Skin epidermis (tissue), 12 donors: ENCODE results near the gene AGPAT1.

Experiments
- H3K27ac ChIP-seq, 21 experiments: fragments of 200-600 bp; sonication (generic) in 11 of 21; one replicate each; pipeline ENCODE4 v1.5.0; 2020; ENCODE audit warnings: mild to moderate bottlenecking in 3 of 21, inconsistent platforms in 2 of 21, moderate library complexity in 2 of 21
- H3K4me3 ChIP-seq, 7 experiments: fragments of 200-600 bp; sonication (generic) in 2 of 7; one replicate each; pipeline ENCODE4 v1.5.0; 2020; ENCODE audit warnings: inconsistent platforms in 2 of 7, mild to moderate bottlenecking in 2 of 7, moderate library complexity in 1 of 7

Gene AGPAT1

DNA sequence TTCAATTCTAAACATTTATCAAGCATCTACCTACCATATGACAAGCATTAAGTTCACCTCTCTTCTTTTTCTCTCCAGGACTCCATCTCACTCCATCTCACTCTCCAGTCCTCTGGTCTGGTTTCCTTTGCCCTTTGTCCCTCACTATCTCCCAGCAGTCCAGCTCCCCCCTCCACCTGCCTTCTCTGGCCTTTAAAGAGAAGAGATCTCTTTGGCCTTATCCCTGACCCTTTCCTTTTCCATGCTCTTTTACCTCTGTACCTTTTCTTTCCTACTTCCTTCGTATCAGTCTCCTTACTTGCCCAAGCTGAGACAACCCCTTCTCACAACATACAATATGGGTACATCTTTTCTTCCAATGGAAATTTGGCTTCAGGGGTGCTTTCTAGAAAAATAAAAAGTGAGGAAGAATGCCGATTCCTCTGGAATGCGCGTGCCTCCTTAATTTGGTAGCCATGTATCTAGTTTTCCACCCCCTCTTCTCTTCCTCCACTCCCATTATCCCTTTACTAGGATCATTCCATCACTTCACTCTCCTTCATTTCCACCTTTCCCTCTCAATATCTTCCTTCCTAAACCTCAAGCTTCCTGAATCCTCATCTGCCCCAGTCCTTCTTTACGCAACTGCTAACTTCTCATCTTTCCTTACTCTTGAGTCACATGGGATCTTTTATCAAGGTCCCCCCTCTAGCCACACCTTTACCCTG, 745 bp upstream of the AGPAT1 start:
- peak overlapping the region; percentile 64 to 93 (median 80) for H3K4me3 ChIP-seq

DNA sequence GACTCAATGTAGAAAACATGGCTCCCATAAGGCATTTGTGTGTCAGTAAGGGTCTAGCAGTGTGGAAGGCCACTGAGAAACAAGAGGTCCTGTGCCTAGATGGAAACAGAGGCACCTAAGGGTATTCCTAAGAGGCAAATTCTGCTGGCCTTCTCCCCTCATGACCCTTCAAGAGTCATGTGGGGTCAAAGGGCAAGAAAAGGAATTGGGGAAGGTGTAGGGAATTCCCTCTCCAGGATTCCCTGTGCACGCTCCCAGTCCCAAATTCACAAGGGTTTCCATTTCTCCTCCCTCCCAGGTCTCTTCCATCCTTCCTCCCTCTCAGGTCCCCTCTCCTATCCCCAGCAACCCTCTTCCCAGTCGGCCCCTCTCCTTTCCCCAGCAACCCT, 568 bp downstream of the AGPAT1 start:
- Histone ChIP-seq H3K4me3 (peak overlapping the region; percentile 64 to 93 (median 80)), H3K27ac (peak overlapping the region; percentile 72 to 99 (median 93))

More for the DNA sequence above, 745 bp upstream of the AGPAT1 start:
- H3K27ac ChIP-seq, result peak overlapping the region in 20 of 21 experiments; percentile 68 to 99 (median 93)

DNA sequence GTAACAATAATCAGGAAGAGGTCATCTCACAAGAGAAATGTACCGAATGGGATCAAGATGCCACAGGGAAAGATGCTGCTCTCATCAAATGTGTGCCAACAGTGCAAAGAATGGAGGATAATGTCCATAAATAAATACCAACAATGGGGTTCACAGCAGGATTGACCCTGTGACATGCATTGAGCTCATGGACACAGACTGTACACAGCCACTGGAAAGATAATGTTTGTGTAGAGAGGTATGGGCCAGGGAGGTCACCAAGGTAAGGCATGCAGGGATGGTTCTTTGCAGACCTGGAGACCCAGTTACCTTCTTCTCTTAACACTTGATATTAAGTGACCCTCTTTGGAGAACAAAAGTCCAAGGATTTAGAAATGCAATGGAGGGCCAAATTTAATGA, 1.5 kb downstream of the AGPAT1 start:
- no peak overlapping the region for H3K4me3 ChIP-seq
- H3K27ac ChIP-seq, result no peak overlapping the region

DNA sequence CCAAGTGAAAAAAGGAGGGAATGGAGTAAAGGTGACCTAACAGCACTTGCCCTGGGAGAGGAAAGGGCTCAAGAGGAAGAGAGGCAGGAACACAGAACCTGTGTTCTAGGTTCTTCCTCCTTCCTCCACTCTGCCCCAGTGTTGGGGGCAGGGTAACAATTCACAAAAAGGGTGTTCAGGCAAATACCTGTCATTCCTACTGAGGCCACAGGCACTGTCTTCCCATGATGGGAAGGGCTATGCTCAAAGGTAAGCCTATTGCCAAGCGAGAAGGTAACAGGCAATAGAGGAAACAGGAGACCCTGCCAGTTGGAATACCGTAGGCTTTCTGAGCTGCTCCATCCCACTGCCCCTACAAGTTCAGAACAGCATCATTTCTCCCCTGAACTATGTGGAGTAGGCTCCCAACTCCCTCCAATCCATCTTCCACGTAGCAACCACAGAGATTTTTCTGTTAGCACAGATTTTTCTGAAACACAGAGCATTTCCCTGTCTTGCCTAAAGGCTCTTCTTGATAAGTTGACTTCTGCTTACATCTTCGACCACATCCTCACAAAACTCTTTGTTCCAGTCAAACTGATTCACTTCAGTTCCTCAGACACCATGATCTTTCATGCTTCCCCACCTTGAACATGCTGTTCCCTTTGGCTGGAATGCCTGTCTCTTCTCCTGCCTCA, 2.7 kb downstream of the AGPAT1 start:
- H3K27ac ChIP-seq, result peak overlapping the region in 10 of 21 experiments; percentile 8 to 53 (median 24)
- H3K4me3 ChIP-seq, result no peak overlapping the region

DNA sequence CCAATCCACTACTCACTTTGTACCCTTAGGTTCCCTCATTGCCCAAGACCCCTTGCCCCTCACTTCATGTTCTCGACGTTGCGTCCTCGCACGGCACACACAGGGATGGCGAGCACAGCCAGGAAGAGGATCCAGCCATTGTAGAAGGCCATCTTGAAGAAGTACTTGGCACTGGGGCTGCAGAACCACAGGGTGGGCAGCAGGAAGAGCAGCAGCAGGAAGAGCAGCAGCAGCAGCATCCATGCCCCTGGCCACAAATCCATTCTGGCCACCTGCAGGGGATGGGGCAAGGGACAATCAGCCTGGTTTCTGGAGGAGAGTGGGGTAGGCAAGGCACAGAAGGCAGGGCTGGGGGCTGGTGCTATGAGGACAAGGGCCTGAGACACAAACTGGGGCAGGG, 4.7 kb downstream of the AGPAT1 start:
- Histone ChIP-seq H3K4me3 (no peak overlapping the region), H3K27ac (no peak overlapping the region)

DNA sequence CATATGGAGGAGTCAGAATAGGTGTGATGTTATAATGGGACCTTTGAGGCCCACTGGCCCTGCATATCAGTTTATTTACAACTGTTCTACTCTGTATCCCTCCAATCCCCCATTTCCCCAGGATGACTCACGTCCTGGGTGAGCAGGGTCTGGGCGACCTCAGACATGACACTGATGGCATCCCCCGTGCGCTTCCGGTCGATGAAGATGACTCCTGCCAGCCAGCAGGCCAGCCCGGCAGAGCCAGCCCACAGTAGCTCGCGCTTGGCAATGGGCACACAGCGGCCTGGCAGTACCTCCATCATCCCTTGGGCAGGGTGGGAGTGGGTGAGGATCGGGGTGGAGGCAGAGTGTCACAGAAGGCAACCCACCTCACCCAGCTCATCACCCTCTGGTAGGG, 5.6 kb downstream of the AGPAT1 start:
- no peak overlapping the region for H3K27ac ChIP-seq
- H3K4me3 ChIP-seq, result no peak overlapping the region

DNA sequence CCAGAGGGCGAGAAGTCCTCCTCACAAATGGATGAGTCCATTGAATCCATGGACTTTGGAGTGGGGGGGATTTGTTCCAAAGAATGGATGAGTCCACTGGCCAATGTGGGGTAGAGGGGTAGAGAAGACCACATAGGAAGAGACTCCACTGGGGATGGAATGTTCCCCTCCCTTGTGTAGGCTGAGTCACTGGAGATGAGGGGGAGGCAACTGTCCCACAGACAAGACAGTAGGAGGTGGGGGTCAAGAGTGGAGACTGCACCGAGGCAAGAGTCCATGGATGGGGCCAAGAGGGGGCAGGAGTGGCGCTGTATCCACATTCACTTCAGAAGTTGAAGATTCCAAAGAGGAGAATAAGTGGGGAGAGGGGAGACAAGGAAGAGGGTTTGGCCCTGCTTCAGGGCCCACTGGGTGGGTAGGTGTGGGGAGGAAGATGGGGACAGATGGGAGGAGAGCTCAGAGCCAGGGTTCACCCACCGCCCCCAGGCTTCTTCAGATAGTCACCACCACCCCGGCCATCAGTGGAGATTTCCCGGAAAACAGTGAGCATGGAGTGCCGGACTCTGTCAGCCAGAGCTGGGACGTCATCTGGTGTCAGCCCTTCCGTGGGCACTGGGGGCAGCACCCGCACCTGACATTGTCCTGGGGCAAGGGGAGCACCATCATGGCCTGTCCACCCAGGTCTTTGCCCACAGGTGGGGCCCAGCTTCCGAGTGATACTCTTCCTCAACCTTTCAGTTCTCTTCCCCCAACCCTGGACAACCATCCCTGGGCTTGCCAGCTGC, 6.9 kb downstream of the AGPAT1 start:
- Histone ChIP-seq H3K27ac (peak overlapping the region in 1 of 21 experiments; percentile 35), H3K4me3 (no peak overlapping the region)

DNA sequence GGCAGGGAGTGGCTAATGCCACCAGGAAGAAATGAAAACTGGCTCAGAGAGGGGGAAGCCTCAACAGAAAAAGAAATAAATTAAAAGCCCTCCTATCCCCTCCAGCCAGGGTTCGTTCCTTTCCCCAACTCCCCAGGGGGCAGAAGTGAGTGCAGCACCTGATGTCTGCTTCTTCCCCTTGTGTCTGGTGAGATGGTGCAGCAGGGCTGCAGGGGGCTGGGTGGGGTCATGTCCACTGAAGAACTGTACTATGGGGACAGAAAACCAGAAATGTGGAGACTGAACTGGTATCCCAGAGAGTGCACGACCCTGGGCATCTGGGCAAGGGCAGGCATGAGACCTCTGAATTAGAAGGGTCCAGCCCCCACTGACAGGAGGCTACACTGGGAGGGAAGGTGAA, 7.5 kb downstream of the AGPAT1 start:
- Histone ChIP-seq H3K4me3 (no peak overlapping the region), H3K27ac (peak overlapping the region in 1 of 21 experiments; percentile 52)

DNA sequence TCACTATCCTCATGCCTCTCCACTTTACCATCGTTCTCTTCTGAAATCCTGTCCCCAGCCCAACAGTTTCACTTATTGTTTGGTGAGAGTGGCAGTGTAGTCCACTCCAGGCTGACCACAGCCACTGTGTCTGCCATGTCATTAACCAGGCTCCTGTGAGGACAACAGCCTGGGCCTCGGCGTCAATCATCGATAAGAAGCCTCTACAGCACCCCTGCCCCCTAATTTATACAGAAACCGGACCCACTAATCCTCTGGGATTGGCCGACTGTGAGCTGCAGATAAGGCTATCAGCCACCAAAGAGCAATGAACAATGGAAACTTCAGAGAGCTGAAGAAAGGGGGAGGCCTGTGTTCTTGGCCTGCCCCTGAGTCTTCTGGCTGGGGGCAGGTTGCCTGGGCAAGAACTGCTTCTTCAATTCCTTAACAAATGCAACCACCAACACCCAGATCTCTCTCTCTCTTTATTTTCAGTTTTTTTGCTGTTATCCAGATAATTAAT, 8.1 kb downstream of the AGPAT1 start:
- H3K4me3 ChIP-seq, result no peak overlapping the region
- peak overlapping the region in 2 of 21 experiments; percentile 36 to 52 for H3K27ac ChIP-seq

DNA sequence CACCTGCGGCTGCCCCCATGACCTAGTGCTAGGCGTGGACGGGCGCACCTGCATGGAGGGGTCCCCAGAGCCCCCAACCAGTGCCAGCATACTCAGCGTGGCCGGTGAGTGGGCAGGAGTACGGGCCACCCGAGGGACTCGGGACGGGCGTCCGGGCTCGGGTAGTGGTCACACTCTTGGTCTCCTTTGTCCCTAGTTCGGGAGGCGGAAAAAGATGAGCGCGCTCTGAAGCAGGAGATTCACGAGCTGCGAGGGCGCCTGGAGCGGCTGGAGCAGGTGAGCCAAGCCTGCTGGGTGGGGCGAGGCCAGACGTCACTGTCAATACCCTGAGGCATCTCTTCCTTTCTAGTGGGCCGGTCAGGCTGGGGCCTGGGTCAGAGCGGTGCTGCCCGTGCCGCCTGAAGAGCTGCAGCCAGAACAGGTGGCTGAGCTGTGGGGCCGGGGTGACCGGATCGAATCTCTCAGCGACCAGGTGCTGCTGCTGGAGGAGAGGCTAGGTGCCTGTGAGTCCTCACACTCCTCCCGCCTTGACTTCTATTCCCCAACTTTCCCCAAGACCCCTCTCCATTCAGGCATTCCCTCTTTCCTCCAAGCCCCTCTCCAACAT, 8.6 kb downstream of the AGPAT1 start:
- no peak overlapping the region for H3K4me3 ChIP-seq
- peak overlapping the region in 1 of 21 experiments; percentile 36 for H3K27ac ChIP-seq

DNA sequence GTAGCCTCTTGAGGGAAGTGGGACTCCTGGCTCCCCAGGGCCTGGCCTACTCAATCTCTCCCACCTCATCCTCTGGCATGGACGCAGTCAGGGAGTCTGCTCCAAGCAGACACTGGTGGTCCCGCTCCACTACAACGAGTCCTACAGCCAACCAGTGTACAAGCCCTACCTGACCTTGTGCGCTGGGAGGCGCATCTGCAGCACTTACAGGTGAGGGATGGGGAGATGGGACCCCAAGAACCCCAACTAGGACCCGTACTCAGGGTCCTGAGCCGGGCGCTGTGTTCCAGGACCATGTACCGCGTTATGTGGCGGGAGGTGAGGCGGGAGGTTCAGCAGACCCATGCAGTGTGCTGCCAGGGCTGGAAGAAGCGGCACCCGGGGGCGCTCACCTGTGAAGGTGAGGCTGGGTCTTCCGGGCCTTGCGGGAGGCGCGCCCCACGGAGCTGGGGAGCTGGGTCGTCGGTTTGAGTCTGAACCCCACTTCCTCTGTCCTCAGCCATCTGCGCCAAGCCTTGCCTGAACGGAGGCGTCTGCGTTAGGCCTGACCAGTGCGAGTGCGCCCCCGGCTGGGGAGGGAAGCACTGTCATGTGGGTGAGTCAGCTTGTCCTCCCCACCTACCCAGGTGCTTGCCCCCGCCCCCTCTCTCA, 9.3 kb downstream of the AGPAT1 start:
- Histone ChIP-seq H3K4me3 (no peak overlapping the region), H3K27ac (peak overlapping the region in 1 of 21 experiments; percentile 36)

DNA sequence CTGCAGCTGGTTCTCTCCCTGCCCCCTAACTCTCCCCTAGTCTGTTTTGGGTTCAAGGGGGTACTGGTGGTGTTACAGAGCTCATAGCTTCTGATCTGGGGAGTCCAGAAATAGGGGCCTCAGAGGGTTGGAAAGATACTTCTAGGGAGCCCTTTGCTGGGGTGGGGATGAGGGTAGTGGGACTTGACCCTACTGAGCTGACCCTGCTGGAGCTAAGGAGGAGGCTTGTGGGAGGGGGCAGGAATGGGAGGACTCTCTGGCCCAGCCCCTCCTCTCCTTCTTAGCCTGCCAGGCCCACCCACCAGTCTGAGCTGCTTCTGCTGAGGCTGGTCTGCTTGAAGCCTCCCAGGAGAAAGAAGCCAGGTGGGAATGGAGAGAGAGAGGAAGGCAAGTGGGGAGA, 11.6 kb downstream of the AGPAT1 start, which contains the start of gene EGFL8:
Gene EGFL8 (plus strand): TSS at position 301 of the 400 bp plus-strand sequence. CDS start 1,571 bp downstream, outside the sequence.
- Histone ChIP-seq H3K27ac (peak within 1 kb of the TSS in 13 of 21 experiments; percentile 4 to 73 (median 43)), H3K4me3 (no peak within 1 kb of the TSS)

DNA sequence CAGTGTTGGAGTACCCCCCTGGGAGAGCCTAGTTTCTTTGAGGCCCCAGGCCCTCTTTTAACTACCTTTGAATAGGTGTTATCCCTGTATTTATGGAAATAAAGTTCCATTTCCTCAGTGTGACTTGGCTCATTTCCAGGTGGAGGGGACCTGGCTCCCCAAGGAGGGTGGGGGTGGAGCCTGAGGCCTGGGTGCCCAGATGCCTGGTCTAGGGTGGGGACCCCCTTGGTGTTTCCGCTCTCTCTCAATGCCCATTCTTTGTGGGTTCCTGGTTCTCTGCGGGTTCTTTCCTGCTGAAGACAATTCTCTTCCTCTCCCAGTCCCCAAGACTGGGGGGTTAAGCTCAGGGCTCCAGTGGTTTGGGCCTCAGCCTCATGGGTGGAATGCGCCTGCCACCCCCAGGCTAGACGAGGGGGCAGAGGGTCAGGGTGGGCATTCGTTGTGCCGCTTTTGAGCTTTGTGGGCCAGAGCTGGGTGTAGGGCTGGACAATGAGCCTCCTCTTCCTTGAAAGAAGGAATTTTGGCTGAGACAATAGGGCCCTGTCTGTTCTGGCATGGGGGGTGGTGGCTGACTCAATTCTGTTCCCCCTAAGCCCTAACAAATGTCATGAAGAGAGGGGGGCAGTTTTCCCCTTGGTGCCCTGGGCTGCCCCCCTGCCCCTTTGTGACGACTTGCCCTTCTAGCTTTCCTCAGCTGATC, 12.2 kb downstream of the AGPAT1 start:
- H3K27ac ChIP-seq, result peak overlapping the region in 13 of 21 experiments; percentile 4 to 73 (median 43)
- no peak overlapping the region for H3K4me3 ChIP-seq

DNA sequence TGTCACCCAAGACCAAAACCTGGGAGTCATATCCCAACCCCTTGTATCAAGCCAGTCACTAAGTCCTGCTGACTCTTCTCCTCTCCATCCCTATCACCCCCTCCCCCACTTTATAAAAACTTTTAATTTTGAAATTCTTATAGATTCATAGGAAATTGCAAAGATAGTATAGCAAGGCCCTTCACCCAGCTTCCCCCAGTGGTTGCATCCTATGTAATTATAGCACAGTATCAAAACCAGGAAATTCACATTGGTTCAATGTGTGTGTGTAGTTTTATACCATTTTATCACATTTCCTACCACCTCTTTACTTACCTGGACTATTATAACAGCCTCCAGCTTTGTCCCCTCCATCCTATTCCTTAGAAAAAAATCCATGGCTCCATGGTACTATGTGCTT, 17.8 kb downstream of the AGPAT1 start:
- Histone ChIP-seq H3K4me3 (no peak overlapping the region), H3K27ac (no peak overlapping the region)

DNA sequence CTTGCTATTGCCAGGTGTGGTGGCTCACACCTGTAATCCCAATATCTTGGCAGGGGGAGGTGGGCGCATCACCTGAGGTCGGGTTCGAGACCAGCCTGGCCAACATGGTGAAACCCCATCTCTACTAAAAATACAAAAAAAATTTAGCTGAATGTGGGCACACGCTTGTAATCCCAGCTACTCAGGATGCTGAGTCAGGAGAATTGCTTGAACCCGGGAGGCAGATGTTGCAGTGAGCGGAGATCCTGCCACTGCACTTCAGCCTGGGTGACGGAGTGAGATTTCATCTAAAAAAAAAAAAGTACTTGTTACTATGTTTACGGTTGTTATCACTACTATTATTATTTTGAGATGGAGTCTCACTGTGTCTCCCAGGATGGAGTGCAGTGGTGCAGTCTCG, 19.0 kb downstream of the AGPAT1 start:
- no peak overlapping the region for H3K4me3 ChIP-seq
- H3K27ac ChIP-seq, result no peak overlapping the region

DNA sequence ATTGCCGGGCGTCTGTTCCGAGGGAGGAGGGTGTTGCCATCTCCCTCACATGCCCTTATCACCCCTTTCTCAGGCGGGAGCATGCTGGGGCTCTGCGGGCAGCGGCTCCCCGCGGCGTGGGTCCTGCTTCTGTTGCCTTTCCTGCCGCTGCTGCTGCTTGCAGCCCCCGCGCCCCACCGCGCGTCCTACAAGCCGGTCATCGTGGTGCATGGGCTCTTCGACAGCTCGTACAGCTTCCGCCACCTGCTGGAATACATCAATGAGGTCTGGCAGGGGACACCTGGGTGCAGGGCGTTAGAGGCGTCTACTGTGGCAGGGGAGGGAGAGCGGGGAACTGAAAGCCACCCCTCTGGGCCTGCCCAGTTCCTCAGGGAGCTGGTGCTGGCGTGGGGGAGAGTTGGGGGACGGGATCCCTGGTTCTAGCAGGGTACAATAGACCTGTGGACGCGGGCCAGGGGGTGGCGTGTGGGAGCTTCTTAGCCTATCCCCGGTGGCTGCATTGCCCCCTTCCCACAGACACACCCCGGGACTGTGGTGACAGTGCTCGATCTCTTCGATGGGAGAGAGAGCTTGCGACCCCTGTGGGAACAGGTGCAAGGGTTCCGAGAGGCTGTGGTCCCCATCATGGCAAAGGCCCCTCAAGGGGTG, 21.2 kb downstream of the AGPAT1 start:
- Histone ChIP-seq H3K27ac (peak overlapping the region; percentile 31 to 96 (median 86)), H3K4me3 (peak overlapping the region; percentile 56 to 78 (median 71))

DNA sequence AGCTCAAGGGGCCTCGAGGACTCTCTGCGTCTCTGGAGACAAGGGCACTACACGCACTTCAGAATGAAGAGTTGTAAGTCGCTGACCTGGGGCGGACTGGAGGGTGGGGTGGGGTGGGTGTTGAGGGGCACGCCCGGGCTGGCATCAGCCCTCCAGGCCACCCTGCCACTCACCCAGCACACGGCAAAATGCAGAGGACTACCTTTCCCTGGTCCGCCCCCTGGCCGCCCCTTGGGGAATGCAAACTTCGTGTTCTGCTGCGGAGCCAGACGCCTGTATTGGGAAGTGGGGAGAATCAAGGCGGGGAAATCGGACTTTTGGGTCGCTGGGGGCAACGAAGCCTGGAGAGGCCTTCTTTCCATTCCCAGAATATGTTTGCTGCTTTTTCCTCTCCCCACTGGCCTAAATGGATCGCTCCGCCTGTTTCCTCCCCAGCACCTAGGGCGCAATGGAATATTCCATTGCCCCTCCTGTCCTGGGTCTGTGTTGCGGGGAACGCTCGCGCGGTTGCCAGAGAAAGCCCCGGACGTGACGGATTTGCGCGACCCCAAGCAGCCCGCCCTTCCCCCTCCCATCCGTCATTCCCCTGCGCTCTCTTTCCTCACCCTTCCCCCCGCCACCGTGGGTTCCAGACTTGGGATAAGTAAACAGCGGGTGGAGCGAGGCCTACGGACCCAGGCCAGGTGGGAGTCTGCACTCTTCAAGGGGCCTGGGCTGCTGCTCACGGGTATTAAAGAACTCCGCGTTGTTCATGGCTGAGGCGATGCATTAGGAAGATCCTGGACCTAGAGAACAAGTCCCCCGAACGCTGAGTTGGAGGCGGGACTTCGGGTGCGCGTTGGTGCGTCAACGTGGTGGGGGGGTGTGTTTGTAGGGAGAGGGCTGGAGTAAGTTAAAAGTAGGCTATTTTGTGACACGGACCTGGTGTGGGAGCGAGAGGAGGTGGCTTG, 22.0 kb downstream of the AGPAT1 start, which contains the start of gene PPT2:
Gene PPT2 (plus strand): TSS at position 578 of the 950 bp plus-strand sequence. CDS start 454 bp downstream, outside the sequence.
- H3K4me3 ChIP-seq, result peak within 1 kb of the TSS; percentile 56 to 78 (median 71)
- peak within 1 kb of the TSS; percentile 31 to 96 (median 86) for H3K27ac ChIP-seq
